Left hindlimb (tissue), 1 donor: ENCODE results near the gene FTL.

ENCODE experiments used
- DNase-seq: peaks from one replicate; pipeline ENCODE4 v3.0.0-alpha.2; 2018

Gene FTL

DNA sequence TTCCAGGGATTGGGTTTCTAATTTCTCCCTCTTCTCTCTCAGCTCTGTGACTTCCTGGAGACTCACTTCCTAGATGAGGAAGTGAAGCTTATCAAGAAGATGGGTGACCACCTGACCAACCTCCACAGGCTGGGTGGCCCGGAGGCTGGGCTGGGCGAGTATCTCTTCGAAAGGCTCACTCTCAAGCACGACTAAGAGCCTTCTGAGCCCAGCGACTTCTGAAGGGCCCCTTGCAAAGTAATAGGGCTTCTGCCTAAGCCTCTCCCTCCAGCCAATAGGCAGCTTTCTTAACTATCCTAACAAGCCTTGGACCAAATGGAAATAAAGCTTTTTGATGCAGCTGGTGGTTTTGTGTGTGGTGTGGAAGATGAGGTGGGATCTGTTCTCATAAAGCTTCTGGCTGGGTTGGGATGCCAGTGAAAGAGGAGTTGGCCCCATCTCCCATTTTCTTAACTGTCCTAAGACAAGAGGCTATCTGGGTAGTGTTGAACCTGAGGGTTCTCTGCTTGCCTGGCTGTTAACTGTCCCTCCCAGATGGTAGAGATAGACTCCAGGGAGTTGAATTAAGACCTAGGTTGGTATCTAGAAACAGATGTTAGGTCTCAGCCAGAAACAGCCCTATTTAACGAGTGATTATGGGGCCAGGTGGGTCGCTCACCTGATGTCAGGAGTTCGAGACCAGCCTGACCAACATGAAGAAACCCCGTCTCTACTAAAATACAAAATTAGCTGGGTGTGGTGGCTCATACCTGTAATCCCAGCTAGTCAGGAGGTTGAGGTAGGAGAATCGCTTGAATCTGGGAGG, 1.6 kb downstream of the FTL start:
- no peak for DNase-seq

DNA sequence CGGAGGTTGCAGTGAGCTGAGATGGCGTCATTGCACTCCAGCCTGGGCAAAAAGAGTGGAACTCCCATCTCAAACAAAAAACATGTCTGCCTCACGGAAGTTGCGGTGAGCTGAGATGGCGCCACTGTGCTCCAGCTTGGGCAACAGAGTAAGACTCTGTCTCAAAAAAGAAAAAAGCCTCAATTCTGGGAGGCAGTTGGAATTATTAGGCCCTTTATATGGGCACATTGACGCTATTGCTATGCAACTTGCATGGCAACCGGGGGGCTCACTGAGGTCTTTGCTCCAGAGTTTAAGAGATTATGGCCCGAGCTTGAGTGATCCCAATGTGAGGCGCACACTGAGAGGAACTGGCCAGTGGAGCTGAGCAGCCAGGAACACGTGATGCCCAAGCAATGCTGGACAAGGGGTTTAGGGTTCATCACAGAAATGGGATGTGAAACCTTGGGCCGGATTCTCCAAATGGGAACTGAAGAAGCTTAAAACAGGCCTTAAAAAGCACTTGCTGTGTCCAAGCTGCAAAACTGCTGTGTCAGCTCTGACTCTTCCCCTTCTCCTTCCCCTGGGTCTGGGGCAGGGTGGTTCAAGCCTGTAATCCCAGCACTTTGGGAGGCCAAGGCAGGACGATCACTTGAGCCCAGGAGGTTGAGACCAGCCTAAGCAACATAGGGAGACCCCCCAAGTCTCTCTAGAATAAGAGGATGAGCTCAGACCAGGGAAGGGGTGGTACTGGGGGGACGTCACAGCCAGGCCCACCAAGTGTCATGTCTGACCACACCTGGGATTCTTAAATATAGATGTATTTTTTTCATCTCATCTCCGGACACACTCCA, 2.5 kb downstream of the FTL start:
- DNase-seq, result peak; percentile 49

DNA sequence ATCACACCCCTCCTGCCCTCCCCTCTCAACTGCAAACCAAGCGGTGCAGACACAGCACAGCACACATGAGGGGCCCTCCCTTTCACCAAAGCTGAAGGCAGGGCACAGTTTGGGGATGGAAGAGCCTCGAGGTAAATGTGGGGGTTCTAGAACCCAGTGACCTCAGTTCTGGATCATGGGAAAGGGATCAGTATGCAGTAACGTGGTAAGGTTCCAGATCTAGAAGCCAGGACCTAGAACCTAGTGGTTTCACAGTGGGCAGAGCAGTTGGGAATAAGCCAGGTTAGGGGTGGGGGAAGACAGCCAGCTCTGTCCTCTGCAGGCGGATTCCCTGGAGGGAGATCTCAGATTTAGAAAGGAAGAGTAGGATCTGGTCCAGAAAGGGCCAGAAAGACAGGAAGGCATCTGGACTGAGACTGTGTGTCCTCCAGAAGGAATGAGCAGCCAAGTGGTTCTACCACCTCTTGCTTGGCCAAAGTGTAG, 3.1 kb downstream of the FTL start:
- no peak for DNase-seq

DNA sequence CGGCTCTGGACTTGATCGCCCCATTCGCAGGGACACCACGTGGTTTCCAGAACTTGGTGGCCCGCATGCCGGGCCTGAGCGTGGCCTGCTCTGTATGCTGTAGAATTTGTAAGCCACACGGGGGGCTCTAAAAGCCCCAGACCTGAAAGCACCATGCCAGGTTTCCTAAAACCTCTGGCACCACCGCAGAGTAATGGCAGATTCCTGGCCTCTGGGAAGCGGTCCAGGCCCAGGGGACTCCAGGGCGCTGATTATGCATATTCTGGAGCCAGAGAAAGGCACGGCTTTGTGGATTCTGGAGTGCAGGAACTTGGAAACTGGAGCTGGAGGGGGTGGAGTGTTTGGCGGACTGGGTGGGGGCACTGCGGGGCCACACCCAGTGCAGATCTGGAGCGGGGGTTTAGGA, 3.7 kb downstream of the FTL start:
- DNase-seq, result no peak

DNA sequence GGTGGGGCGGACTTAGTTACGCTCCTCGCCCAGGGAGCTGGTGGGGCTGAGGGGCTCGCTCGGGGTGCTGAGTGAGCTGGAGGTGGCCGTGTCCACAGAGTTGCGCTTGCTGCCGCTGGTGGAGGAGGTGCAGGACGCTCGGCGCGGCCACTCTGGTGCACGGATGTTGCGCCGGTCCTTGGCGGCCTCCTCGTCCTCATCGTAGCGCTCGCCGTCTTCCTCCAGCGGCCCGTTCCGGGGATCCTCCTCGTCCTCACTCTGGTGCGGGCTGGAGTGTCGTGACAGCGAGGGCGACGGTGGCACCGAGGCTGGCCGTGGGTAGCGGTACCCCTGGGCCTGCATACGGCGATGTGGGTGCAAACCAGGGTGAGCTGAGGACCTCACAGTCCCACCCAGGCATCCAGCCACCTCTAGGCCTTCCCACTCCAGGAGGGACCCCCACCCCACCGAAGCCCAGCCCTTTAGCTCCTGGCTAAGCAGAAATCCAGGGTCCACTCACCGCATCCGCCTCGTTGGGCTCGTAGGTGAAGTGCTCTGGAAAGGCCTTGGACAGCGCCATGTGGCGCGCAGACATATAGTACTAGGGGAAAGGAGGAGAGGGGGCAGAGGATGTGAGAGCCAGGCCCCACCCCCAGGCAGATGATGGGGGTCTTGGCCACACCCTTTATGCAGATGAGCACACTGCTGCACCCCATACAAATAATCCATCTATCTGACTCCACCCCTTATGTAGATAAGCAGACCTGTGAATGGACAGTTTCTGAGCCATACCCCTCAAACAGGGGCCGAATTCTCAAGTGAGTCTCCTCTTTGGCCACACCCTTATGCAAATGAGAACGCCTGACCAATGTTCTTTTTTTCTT, 4.4 kb downstream of the FTL start:
- DNase-seq, result no peak

DNA sequence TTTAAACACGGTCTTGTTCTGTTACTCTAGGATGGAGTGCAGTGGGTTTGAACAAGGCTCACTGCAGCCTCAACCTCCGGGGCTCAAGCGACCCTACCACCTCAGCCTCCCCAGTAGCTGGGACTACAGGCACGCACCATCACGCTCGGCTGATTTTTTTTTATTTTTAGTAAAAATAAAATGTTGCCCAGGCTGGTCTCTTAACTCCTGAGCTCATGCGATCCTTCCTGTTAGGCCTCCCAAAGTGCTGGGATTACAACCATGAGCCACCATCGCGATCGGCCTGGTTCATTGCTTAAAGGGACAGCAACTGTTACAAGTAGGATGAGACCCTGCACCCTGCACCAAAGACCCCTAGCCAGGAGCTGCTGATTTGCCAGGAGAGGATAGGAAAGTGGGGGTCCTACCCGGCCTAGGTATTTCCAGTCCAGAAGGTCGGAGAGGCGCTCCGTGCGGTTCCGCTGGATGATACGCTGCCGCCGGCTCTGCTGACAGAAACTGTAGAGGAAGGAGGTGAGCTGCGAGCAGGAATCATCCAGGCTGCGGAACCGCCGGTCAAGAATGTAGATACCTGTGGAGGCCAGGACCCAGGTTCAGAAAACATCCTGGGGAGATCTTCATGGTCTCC, 5.1 kb downstream of the FTL start:
- DNase-seq, result no peak

DNA sequence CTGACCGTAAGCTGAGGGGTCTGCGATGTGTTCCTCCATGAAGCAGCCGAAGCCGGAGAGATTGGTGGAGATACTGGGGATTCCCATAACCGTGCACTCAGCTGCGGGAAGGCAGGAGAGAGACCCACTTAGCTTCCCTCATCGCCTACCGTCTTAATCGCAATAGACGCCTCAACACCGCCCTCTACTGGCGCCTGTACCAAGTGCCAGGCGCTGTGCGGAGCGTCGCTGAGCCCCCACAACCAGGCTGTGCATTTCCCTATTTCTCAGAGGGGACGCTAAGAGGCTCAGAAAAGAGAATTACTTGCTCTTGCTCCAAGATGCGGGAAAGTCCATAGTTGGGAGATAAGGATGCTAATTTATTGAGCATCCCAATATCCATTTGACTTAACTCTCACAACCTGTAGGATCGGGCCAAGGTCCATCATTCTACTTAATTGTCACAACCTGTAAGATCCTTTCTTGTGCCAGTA, 5.8 kb downstream of the FTL start:
- peak; percentile 77 for DNase-seq

DNA sequence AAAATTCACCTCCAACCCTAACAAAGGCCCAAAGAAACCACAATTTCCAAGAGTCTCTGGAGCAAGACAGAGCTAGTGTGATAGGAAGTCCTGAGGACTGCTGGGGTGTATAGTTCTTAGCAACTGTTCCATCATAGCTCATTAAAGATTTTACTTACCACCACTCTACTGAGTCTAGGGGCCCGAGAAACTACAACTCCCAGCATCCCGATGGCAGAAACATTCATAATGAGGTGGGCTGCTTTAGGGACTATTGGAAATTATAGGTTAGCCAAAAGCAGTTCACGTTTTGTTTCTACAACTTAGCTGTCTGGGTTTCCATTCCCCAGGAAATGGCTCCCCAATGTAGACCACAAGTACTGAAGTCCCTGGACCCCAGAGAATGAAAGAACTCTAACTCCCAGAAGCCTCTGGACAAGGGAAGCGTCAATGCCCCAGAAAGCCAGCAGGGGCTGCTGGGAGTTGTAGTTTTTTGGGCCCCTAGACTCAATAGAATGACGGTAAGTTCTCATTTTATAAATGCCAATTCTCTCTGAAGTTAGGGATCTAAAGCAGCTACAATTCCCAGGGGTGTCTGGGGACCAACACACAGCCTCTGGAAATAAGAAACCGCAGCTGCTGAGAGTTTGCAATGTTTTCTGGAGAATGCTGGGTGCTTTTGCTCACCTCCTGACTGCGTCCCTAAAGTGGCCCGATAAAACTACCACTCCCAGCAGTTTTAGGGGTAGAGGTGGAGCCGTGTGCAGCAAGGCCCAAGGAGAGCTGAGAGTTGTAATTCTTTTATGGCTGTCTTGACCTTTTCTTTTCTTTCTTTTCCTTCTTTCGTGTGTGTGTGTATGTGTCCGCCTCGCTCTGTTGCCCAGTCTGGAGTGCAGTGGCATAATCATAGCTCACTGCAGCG, 11.1 kb downstream of the FTL start:
- DNase-seq, result peak; percentile 42

DNA sequence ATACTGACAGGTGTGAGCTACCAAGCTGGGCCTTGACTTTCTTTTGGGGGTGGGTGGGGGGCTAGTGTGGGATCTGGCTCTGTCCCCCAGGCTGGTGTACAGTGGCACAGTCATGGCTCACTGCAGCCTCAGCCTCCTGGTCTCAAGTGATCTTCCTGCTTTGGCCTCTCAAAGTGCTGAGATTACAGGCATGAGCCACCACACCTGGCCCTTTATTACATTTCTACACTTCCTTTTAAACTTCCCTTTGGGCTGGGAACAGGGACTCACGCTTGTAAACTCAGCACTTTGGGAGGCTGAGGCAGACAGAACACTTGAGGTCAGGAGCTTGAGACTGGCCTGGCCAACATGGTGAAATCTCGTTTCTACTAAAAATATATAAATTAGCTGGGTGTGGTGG, 12.0 kb downstream of the FTL start:
- no peak for DNase-seq

DNA sequence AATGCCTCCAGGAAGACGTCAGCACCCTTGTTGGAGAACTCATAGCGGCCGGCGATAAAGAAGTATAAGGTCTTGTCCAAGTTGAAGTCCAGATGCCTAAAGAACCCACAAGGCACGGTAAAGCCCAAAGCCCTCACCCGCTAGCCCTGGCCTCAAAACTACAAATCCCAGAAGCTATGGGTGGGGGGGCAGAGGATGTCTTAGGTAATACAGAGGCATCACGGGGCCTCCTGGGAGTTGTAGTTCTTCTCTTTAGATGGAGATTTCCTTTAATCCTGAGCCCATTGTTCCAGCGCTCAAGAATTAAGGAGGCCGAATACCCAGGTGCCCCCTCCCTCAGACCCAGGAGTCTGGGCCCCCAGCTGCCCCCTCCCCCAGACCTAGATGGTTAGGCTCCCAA, 17.2 kb downstream of the FTL start:
- DNase-seq, result no peak

DNA sequence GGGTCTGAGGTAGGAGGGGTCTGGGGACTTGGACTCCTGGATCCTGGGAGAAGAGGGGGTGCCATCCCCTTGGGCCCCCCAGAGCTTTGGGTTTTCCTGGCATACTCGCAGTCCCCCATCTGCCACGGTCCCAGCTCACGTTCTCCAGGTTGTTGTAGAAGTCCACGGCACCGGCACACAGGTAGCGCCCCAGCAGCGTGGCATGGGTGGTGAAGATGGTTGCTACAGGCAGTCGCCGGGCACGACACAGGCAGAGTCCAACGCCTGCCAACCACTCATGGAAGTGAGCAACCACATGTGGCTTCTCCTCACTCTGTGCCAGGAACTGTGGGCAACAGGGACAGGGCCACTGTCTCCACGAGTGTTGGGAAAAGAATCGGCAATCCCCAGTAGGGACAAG, 20.6 kb downstream of the FTL start:
- no peak for DNase-seq

DNA sequence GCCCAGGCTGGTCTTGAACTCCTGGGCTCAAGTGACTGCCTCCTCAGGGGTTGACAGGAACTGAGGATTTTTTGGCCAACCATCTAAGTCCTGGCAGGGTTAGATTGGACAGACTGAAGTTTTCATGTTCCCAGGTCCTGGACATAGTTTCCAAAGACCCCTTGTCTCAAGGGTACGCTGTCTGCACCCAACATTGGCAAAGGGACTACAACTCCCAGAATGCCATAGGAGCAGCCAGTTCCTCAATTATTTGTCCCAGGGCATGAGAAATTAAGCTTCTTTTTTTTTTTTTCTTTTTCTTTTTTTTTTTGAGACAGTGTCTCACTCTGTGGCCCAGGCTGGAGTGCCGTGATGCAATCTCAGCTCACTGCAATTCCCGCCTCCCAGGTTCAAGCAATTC, 21.1 kb downstream of the FTL start:
- no peak for DNase-seq

DNA sequence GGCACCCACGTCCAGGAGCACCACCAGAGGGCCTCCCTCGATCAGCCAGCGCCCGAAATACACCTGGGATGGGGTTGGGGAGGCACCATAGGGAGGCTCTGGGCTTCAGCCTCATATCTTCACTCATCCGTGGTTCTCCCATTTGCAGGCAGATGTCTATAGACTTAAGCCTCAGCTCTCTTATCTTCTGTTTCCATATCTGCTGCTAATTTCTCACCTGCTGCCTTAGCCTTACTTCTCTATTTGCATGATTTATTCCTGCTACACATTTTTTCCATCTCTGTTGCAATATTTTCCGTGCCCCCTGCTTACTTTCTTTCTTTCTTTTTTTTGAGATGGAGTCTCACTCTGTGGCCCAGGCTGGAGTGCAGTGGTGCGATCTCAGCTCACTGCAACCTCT, 22.2 kb downstream of the FTL start:
- DNase-seq, result no peak

DNA sequence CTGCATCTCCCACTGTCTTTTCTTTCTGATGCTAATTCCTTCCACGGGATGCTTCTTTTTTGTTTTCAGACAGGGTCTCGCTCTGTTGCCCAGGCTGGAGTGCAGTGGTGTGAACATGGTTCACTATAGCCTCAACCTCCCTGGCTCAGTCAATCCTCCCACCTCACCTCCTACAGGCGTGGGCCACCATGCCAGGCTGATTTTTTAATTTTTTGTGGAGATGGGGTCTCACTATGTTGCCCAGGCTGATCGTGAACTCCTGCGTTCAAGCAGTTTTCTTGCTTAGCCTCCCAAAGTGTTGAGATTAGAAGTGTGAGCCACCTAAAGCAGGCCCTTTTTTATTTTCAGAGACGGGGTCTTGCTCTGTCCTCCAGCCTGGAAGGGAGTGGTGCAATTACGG, 23.2 kb downstream of the FTL start:
- DNase-seq, result no peak

DNA sequence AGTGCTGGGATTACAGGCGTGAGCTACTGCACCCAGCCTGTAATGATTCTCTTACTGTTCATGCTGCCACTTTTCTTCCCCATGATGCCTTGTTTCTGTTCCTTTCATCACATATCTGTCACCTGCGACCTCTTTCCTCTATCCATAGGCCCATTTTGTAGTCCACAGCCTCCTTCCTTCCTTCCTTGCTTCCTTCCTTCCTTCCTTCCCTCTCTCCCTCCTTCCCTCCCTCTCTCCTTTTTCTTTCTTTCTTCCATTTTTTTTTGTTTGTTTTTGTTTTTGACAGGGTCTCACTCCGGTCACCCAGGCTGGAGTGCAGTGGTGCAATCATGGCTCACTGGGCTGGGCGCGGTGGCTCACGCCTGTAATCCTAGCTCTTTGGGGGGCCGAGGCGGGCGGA, 23.8 kb downstream of the FTL start:
- no peak for DNase-seq

DNA sequence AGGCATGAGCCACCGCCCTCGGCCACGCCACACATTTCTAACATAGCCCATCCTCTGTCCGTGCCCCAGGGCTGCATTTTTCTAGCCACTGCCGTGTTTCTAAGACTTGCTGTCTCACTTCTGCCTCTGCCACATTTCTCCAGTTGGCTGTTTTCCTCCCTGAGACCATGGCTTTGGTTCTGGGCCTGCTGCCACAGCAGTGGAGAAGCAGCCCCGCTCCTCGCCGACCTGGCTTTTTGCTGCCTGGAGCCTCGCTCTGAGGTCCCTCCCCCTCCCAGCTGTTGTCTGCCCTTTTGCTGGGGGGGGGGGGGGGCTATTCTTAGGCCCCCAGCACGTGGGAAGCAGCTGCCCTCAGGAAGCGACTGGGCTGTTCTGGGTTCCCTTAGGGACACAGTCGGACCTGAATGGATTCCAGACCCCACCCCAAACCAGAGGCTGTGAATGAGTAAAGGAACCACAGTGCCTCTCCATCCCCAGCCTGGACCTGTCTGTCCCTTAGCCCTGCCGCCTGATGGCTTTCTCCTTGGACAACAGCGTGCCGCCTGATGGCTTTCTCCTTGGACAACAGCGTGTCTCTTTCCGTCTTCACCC, 24.7 kb downstream of the FTL start:
- peak; percentile 53 for DNase-seq

DNA sequence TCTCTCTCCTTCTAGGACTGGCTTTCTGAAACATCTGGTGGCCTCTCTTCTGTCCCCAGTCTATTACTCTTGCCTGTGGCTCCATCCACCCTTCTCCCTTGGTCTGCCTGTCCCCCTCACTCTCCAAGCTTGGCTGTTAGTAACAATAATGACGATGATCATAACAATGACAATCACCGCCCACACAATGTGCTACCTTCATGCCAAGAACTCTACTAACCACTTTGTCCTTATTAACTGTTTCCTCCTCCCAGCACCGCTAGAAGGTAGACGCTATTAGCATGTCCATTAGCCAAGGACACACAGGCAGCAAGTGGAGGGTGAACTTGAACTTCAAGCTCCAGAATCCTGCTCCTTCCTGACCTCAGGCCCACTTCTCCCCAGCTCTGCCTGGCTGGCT, 25.3 kb downstream of the FTL start:
- DNase-seq, result no peak

DNA sequence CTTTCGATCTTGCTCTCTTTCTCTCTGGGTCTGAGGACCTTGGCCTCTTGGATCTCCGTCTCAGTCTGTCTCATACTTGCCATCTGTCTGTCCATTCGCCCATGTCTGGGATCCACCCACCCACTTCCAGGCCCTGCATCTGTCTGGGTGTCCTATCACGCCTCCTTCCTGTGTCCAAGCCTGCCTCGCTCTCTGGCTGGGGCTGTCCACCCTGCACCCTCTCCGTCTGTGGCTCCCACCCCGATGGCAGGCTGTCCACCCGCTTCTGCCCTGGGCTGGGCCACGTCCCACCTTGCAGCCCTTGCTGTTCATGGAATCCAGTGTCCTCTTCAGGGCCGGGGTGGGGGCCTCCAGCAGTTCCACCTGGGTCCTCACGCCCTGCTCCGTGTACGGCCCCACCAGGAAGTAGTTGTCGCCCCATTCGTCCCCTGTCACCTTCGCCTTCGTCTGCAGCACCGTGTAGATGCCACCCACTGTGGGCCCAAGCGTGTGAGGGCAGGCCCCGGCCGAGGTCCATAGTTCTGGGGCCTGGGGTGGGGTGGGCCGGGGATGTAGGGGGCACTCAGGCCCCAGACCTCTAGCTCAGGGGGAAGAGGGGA, 26.0 kb downstream of the FTL start:
- DNase-seq, result no peak

DNA sequence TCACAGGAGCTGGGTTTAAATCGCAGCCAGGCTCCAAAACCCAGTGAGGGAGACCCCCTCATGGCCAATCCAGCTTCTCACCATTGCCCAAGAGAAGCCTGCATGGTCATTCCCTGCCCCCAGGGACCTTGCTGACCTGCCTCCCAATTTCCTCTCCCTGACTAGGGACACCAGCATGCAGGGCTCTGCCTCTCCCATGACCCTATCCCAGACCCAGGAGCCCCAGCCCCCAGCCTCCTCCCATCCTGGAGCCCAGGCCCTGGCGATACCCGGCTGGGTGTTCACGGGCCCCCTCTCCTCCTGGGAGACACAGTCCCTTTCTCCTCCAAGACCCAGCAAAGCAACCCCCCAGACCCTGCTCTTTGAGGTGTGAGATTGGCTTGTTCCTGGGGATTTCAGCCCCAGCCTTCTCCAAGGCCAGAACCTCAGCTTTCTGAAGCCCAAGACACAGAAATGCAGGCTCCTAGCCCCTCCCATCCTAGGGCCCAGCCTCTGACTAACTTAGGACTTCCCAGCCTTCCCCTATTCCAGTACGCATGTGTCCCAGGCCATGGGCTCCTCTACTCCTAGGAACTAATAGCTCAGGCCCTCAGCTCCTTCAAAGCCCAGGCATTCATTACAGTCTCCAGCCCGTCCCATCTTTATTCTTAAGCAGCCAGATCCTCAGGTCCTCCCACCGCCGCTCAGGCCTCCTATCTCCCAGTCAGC, 26.9 kb downstream of the FTL start:
- peak; percentile 68 for DNase-seq

DNA sequence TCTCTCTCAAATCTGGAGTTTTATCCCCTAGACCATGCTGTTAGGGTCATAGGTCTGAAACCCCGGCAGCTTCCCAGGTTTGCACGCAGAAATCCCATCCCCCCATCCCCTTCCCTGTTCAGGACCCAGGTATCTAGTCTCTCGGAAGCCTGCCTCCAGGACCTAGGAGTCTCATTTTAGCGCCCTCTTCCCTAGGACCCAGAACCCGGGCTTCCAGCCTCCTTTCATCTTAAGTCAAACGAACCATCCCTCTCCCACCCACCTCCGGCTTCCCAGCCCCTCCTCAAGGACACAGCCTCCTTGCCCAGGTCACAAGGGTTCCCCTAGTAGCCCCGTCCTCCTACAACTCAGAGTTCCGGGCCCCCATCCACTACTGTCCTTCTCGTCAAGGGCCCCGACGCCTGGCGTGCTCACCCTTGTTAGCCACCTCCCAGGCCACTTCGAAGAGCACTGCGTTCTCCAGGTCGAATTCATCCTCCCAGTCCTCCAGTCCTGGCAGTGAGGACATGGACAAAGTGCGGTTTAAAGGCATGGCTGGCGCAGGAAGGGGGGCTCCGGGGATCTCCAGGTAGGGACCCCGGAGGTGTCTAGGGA, 27.6 kb downstream of the FTL start:
- DNase-seq, result no peak
